Activated CD4-positive, alpha-beta T cell treated with anti-CD3 and anti-CD28 coated beads, Interleukin-2, amount 50 U/mL, for 16 hours (primary cell): ENCODE measurements around the gene KDM6A.
"Not testable (repeated sequence)": the region's sequence is repeated elsewhere in the genome, so short reads cannot be mapped to it uniquely, and the experiment has no call there.

Experiments used
- DNase-seq: peaks from one replicate; pipeline ENCODE4 v3.0.0-alpha.2; 2020

The KDM6A gene

GRCh38 chrX:44872821-44873414 is at the start of gene KDM6A:
Gene KDM6A (plus strand): TSS chrX:44873188. CDS start chrX:44873552, 364 bp downstream.
- DNase-seq, result peak; percentile 100

- not testable (repeated sequence) for DNase-seq
Observed at GRCh38 chrX:44823193-44823592, 49.8 kb upstream of the KDM6A start.

- no peak for DNase-seq
Observed at GRCh38 chrX:44828008-44828605, 44.9 kb upstream of the KDM6A start.

GRCh38 chrX:44829832-44830231 is 43.2 kb upstream of the KDM6A start:
- DNase-seq, result no peak

GRCh38 chrX:44842550-44843317 is 30.3 kb upstream of the KDM6A start:
- DNase-seq, result no peak

GRCh38 chrX:44843318-44843702 is 29.7 kb upstream of the KDM6A start:
- DNase-seq, result no peak

GRCh38 chrX:44843753-44844152 is 29.2 kb upstream of the KDM6A start, which contains the start of gene DUSP21:
Gene DUSP21 (plus strand): TSS chrX:44844021. CDS start chrX:44844133, 112 bp downstream.
- DNase-seq, result no peak

- DNase-seq, result no peak
Observed at GRCh38 chrX:44844204-44844603, 28.8 kb upstream of the KDM6A start.

GRCh38 chrX:44850891-44851290 is 22.1 kb upstream of the KDM6A start:
- not testable (repeated sequence) for DNase-seq

GRCh38 chrX:44871114-44871645 is 1.8 kb upstream of the KDM6A start:
- DNase-seq, result no peak

- DNase-seq, result peak; percentile 39
Observed at GRCh38 chrX:44871931-44872820, 812 bp upstream of the KDM6A start.

GRCh38 chrX:44873415-44874276 is 658 bp downstream of the KDM6A start:
- DNase-seq, result peak; percentile 58

- peak; percentile 52 for DNase-seq
Observed at GRCh38 chrX:44874420-44875184, 1.6 kb downstream of the KDM6A start.

- DNase-seq, result no peak
Observed at GRCh38 chrX:44875185-44875489, 2.1 kb downstream of the KDM6A start.

GRCh38 chrX:44876086-44876485 is 3.1 kb downstream of the KDM6A start:
- no peak for DNase-seq

- DNase-seq, result no peak
Observed at GRCh38 chrX:44876767-44877166, 3.8 kb downstream of the KDM6A start.

GRCh38 chrX:44878780-44879179 is 5.8 kb downstream of the KDM6A start:
- no peak for DNase-seq

GRCh38 chrX:44881549-44881948 is 8.6 kb downstream of the KDM6A start:
- DNase-seq, result no peak

- DNase-seq, result no peak
Observed at GRCh38 chrX:44882635-44883034, 9.6 kb downstream of the KDM6A start.

GRCh38 chrX:44884944-44885343 is 12.0 kb downstream of the KDM6A start:
- no peak for DNase-seq

- DNase-seq, result no peak
Observed at GRCh38 chrX:44889824-44890223, 16.8 kb downstream of the KDM6A start.
